ENCODE data around the gene DDX23.

DNA sequence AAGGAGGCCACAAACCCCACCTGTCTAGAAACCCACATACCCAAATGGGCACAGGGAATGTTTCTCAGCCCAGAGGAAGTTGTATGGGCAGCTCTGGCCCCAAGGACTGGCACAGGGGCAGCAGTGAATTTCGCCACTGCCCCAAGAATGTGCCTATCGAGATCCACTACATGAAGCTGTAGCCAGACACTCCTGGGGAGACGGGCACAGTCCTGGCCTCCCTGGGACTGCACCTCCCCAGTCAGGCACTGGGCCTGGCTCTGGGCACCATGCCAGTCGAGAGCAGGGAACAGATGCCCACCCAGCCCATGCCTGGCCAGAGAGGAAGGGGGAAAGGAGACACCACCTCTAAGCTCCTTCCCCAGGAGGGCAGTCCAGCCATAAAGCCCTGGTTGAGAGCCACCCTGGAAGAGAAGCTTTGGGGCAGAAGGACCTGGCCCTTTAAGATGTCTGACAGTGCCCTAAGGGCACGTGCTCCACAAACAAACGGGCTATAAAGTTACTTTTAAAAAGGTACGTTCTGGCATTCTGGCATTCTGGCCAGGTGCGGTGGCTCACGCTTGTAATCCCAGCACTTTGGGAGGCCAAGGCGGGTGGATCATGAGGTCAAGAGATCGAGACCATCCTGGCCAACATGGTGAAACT, 71.5 kb downstream of the DDX23 start:
- TF ChIP-seq POLR2A (IDR thresholded peaks at IDR 0.05; ENCODE audit: low read depth, low read length): no peak
- TF ChIP-seq POLR2AphosphoS5 (IDR thresholded peaks at IDR 0.05; ENCODE audit: low read depth, low read length): no peak
- no peak for TF ChIP-seq TAF1 (IDR thresholded peaks at IDR 0.05; ENCODE audit: borderline replicate concordance, low read depth, low read length)

Measured in GM12892 (cell line).